ENCODE data around the gene TALDO1. TPM values are rescaled to one million over a fixed set of nuclear protein-coding genes. Genes with fewer than 3 reads are reported as not detected.

Gene TALDO1
- total and polyA plus RNA-seq, 7 experiments from 2014 or later: 61.4 to 272 (median 179) TPM

- no peaks in the 10 kb centered on the region for H3K27me3 ChIP-seq (ENCODE audit: control insufficient read depth in 2 of 2, insufficient read depth in 2 of 2, low read length in 2 of 2)
- DNase-seq (no peak), ATAC-seq (no peak)
- Mint-ChIP-seq H3K27me3 (no peaks in the 10 kb centered on the region), H3K4me1 (peaks cover 0 to 15% (median 11%) of the 10 kb centered on the region in 7 donors), H3K9me3 (no peaks in the 10 kb centered on the region), H3K4me3 (peak overlapping the region in 7 of 10 donors; percentile 33 to 95 (median 60)), H3K36me3 (peaks cover 0 to 8% (median 0%) of the 10 kb centered on the region in 5 donors), H3K27ac (peak overlapping the region in 1 of 9 donors; percentile 58)
- H3K9me3 ChIP-seq (ENCODE audit: control insufficient read depth in 2 of 3, low read length in 3 of 3): no peaks in the 10 kb centered on the region
- H3K36me3 ChIP-seq (ENCODE audit: control insufficient read depth in 2 of 3, insufficient read depth in 3 of 3, low read length in 3 of 3): peaks cover 0 to 43% (median 0%) of the 10 kb centered on the region in 3 experiments
- ChIA-PET CTCF (interaction anchor here (0.6 kb wide), 1 partner anchor 195 kb away, joined by 4 read pairs; no protein-coding TSS in a partner anchor), POLR2A (interaction anchor here (0.7 to 3.0 kb wide), 7 partner anchors 9 to 386 kb away, joined by 3 to 23 read pairs (median 7); partner anchors contain the start of genes GATD1, PIDD1 and PNPLA2)
- no peak overlapping the region for H3K4me3 ChIP-seq (ENCODE audit: low read length)
- peaks cover 14 to 16% of the 10 kb centered on the region in 2 donors for H3K4me1 ChIP-seq (ENCODE audit: control insufficient read depth in 2 of 2, insufficient read depth in 2 of 2, low read length in 2 of 2)
- intact Hi-C loops (cut with micrococcal nuclease): loop anchor here (5.0 to 10.0 kb wide), 5 partner anchors 68 to 558 kb away; partner anchors contain the start of genes AP2A2 (in 1 of the 2), LMNTD2 (in 1 of the 2), PSMD13 (in 1 of the 2) and RASSF7 (in 1 of the 2)
- no peak overlapping the region for H3K27ac ChIP-seq (ENCODE audit: low read depth, low read length)
Observed at GRCh38 chr11:794766-795633, 47.7 kb downstream of the TALDO1 start.

GRCh38 chr11:795634-796564 lies 48.6 kb downstream of the TALDO1 start:
- intact Hi-C loops (cut with micrococcal nuclease): loop anchor here (1.0 to 10.0 kb wide), 10 partner anchors 9 to 559 kb away; partner anchors contain the start of genes GATD1 (in 2 of the 2), LMNTD2 (in 2 of the 2), RASSF7 (in 2 of the 2) and AP2A2 (in 1 of the 2)
- peaks cover 0 to 8% (median 0%) of the 10 kb centered on the region in 5 donors for H3K36me3 Mint-ChIP-seq
- no peaks in the 10 kb centered on the region for H3K27me3 Mint-ChIP-seq
- CTCF ChIA-PET: interaction anchor here (0.6 kb wide), 2 partner anchors 37 to 196 kb away, joined by 3 to 4 read pairs; no protein-coding TSS in a partner anchor
- POLR2A ChIA-PET: interaction anchor here (0.7 to 3.0 kb wide), 12 partner anchors 9 to 589 kb away, joined by 3 to 23 read pairs (median 6); partner anchors contain the start of genes BET1L, GATD1, PIDD1 and PNPLA2
- DNase-seq (peak; percentile 51 to 79 (median 71)), ATAC-seq (peak; percentile 65)
- Histone ChIP-seq H3K27ac (ENCODE audit: low read depth, low read length) (peak overlapping the region; percentile 93), H3K36me3 (ENCODE audit: control insufficient read depth in 2 of 3, insufficient read depth in 3 of 3, low read length in 3 of 3) (peaks cover 0 to 52% (median under 1%) of the 10 kb centered on the region in 3 experiments), H3K9me3 (ENCODE audit: control insufficient read depth in 2 of 3, low read length in 3 of 3) (no peaks in the 10 kb centered on the region), H3K4me1 (ENCODE audit: control insufficient read depth in 2 of 2, insufficient read depth in 2 of 2, low read length in 2 of 2) (peaks cover 14 to 16% of the 10 kb centered on the region in 2 donors), H3K4me3 (ENCODE audit: low read length) (peak overlapping the region; percentile 87), H3K27me3 (ENCODE audit: control insufficient read depth in 2 of 2, insufficient read depth in 2 of 2, low read length in 2 of 2) (no peaks in the 10 kb centered on the region)
- H3K4me1 Mint-ChIP-seq: peaks cover 0 to 15% (median 11%) of the 10 kb centered on the region in 7 donors
- peak overlapping the region; percentile 84 to 99 (median 90) for H3K4me3 Mint-ChIP-seq
- no peaks in the 10 kb centered on the region for H3K9me3 Mint-ChIP-seq
- H3K27ac Mint-ChIP-seq: peak overlapping the region; percentile 75 to 94 (median 92)

- intact Hi-C loops (cut with micrococcal nuclease): loop anchor here (1.0 to 10.0 kb wide), 12 partner anchors 9 to 559 kb away; partner anchors contain the start of genes GATD1 (in 2 of the 2), LMNTD2 (in 2 of the 2), PIDD1 (in 2 of the 2) and RASSF7 (in 2 of the 2)
Observed at GRCh38 chr11:796565-797295, 49.5 kb downstream of the TALDO1 start.

GRCh38 chr11:797296-798092 lies 50.2 kb downstream of the TALDO1 start:
- intact Hi-C loops (cut with micrococcal nuclease): loop anchor here (1.0 to 10.0 kb wide), 13 partner anchors 8 to 590 kb away; partner anchors contain the start of genes LMNTD2 (in 2 of the 2), RASSF7 (in 2 of the 2), RPLP2 (in 2 of the 2) and TALDO1 (in 2 of the 2)
- peaks cover 0 to 52% (median 5%) of the 10 kb centered on the region in 3 experiments for H3K36me3 ChIP-seq (ENCODE audit: control insufficient read depth in 2 of 3, insufficient read depth in 3 of 3, low read length in 3 of 3)
- Mint-ChIP-seq H3K27ac (peak overlapping the region; percentile 61 to 94 (median 92)), H3K4me1 (peaks cover 0 to 15% (median 12%) of the 10 kb centered on the region in 7 donors), H3K36me3 (peaks cover 0 to 6% (median 0%) of the 10 kb centered on the region in 5 donors), H3K9me3 (no peaks in the 10 kb centered on the region), H3K4me3 (peak overlapping the region; percentile 84 to 99 (median 90)), H3K27me3 (no peaks in the 10 kb centered on the region)
- peak; percentile 54 to 88 (median 63) for DNase-seq
- ChIA-PET POLR2A (interaction anchor here (0.7 to 3.0 kb wide), 11 partner anchors 9 to 590 kb away, joined by 3 to 23 read pairs (median 4); partner anchors contain the start of genes BET1L, GATD1, PHRF1 and PNPLA2), CTCF (interaction anchor here (1.0 kb wide), 1 partner anchor 22 kb away, joined by 3 read pairs; no protein-coding TSS in a partner anchor)
- H3K4me3 ChIP-seq (ENCODE audit: low read length): peak overlapping the region; percentile 87
- no peaks in the 10 kb centered on the region for H3K9me3 ChIP-seq (ENCODE audit: control insufficient read depth in 2 of 3, low read length in 3 of 3)
- peak overlapping the region; percentile 93 for H3K27ac ChIP-seq (ENCODE audit: low read depth, low read length)
- no peaks in the 10 kb centered on the region for H3K27me3 ChIP-seq (ENCODE audit: control insufficient read depth in 2 of 2, insufficient read depth in 2 of 2, low read length in 2 of 2)
- ATAC-seq: peak; percentile 64
- peaks cover 14 to 16% of the 10 kb centered on the region in 2 donors for H3K4me1 ChIP-seq (ENCODE audit: control insufficient read depth in 2 of 2, insufficient read depth in 2 of 2, low read length in 2 of 2)

More at GRCh38 chr11:796565-797295, 49.5 kb downstream of the TALDO1 start:
- peak in 1 of 9 donors; percentile 40 for DNase-seq
- peaks cover 0 to 52% (median 5%) of the 10 kb centered on the region in 3 experiments for H3K36me3 ChIP-seq (ENCODE audit: control insufficient read depth in 2 of 3, insufficient read depth in 3 of 3, low read length in 3 of 3)
- peak overlapping the region; percentile 93 for H3K27ac ChIP-seq (ENCODE audit: low read depth, low read length)
- H3K27me3 Mint-ChIP-seq: no peaks in the 10 kb centered on the region
- ChIA-PET CTCF (interaction anchor here (1.0 kb wide), 1 partner anchor 21 kb away, joined by 3 read pairs; no protein-coding TSS in a partner anchor), POLR2A (interaction anchor here (0.7 to 3.0 kb wide), 13 partner anchors 8 to 590 kb away, joined by 3 to 23 read pairs (median 5); partner anchors contain the start of genes BET1L, GATD1, PHRF1 and PIDD1)
- H3K4me3 Mint-ChIP-seq: peak overlapping the region; percentile 84 to 99 (median 90)
- ATAC-seq: no peak
- H3K36me3 Mint-ChIP-seq: peaks cover 0 to 6% (median 0%) of the 10 kb centered on the region in 5 donors
- no peaks in the 10 kb centered on the region for H3K9me3 ChIP-seq (ENCODE audit: control insufficient read depth in 2 of 3, low read length in 3 of 3)
- H3K4me1 Mint-ChIP-seq: peaks cover 0 to 15% (median 12%) of the 10 kb centered on the region in 7 donors
- H3K27ac Mint-ChIP-seq: peak overlapping the region; percentile 75 to 94 (median 92)
- H3K4me3 ChIP-seq (ENCODE audit: low read length): peak overlapping the region; percentile 87
- peaks cover 14 to 16% of the 10 kb centered on the region in 2 donors for H3K4me1 ChIP-seq (ENCODE audit: control insufficient read depth in 2 of 2, insufficient read depth in 2 of 2, low read length in 2 of 2)
- H3K9me3 Mint-ChIP-seq: no peaks in the 10 kb centered on the region
- H3K27me3 ChIP-seq (ENCODE audit: control insufficient read depth in 2 of 2, insufficient read depth in 2 of 2, low read length in 2 of 2): no peaks in the 10 kb centered on the region

Measured in naive thymus-derived CD4-positive, alpha-beta T cell (primary cell).